Hepatocyte (in vitro differentiated cells): Measurements from ENCODE around the gene PMF1. TPM values are rescaled to one million over a fixed set of nuclear protein-coding genes. Genes with fewer than 3 reads are reported as not detected.

Experiments used
- DNase-seq: peaks from one replicate; pipeline ENCODE4 v3.0.0-alpha.2; 2016; ENCODE audit warnings: low spot score
- H2AFZ ChIP-seq: fragments of 200-600 bp; sonication (generic); 2 replicates; pipeline ENCODE4 v1.6.0; 2016; ENCODE audit warnings: antibody characterized with exemption, mild to moderate bottlenecking
- H3K27ac ChIP-seq: fragments of 200-600 bp; sonication (generic); 2 replicates; pipeline ENCODE4 v1.5.1; 2016; ENCODE audit warnings: mild to moderate bottlenecking
- H3K27me3 ChIP-seq: fragments of 200-600 bp; sonication (generic); 2 replicates; pipeline ENCODE4 v1.6.1; 2016
- H3K36me3 ChIP-seq: fragments of 200-600 bp; sonication (generic); replicated peaks from 2 replicates; pipeline ENCODE4 v1.5.1; 2016; ENCODE audit warnings: low read depth; ENCODE audit not compliant: insufficient read depth
- H3K4me1 ChIP-seq: fragments of 200-600 bp; sonication (generic); 2 replicates; pipeline ENCODE4 v1.5.1; 2016; ENCODE audit warnings: mild to moderate bottlenecking, moderate library complexity; ENCODE audit not compliant: insufficient read depth
- H3K4me2 ChIP-seq: fragments of 200-600 bp; sonication (generic); 2 replicates; pipeline ENCODE4 v1.6.0; 2016
- H3K4me3 ChIP-seq: fragments of 200-600 bp; sonication (generic); 2 replicates; pipeline ENCODE4 v1.5.1; 2016; ENCODE audit warnings: mild to moderate bottlenecking
- H3K79me2 ChIP-seq: fragments of 200-600 bp; sonication (generic); 2 replicates; pipeline ENCODE4 v1.6.0; 2017; ENCODE audit warnings: mild to moderate bottlenecking
- H3K9me2 ChIP-seq: fragments of 200-600 bp; sonication (generic); replicated peaks from 2 replicates; pipeline ENCODE4 v1.6.0; 2017; ENCODE audit warnings: mild to moderate bottlenecking; ENCODE audit not compliant: insufficient read depth
- H3K9me3 ChIP-seq: fragments of 200-600 bp; sonication (generic); 2 replicates; pipeline ENCODE4 v1.5.1; 2016; ENCODE audit warnings: low read depth, mild to moderate bottlenecking
- H4K20me1 ChIP-seq: fragments of 200-600 bp; sonication (generic); 2 replicates; pipeline ENCODE4 v1.6.0; 2016; ENCODE audit warnings: mild to moderate bottlenecking; ENCODE audit not compliant: insufficient read depth, poor library complexity, severe bottlenecking
- CTCF ChIP-seq: fragments of 200-600 bp; sonication (generic); IDR thresholded peaks from 2 replicates; pipeline ENCODE4 v1.5.1; 2016; ENCODE audit warnings: antibody characterized with exemption, mild to moderate bottlenecking; ENCODE audit not compliant: poor library complexity
- EZH2 ChIP-seq: fragments of 200-600 bp; sonication (generic); IDR thresholded peaks from 2 replicates; pipeline ENCODE4 v1.6.1; 2016; ENCODE audit warnings: antibody characterized with exemption, mild to moderate bottlenecking, borderline replicate concordance
- EZH2phosphoT487 ChIP-seq: fragments of 200-600 bp; sonication (generic); IDR thresholded peaks from one replicate; pipeline ENCODE4 v1.6.1; 2018; ENCODE audit warnings: antibody characterized with exemption, mild to moderate bottlenecking, low read depth, moderate library complexity; ENCODE audit not compliant: unreplicated experiment, severe bottlenecking
- WGBS: methylation state at CpG from one replicate; pipeline ENCODE4 v1.1.6; 2016; ENCODE audit warnings: low lambda C conversion rate; ENCODE audit errors: missing lambda C conversion rate; 5-methylcytosine and 5-hydroxymethylcytosine counted together
- polyA plus RNA-seq: library from polyadenylated mRNA; unstranded; fragments of >200 nt; fragmentation: Nextera tagmentation; extraction: Ambion mirVana; gene quantifications from 2 replicates; pipeline ENCODE4 v1.2.1, GENCODE V29; 2016
- small RNA-seq: library from RNA; depleted of rRNA; stranded (forward); fragments of <200 nt; gene quantifications from one replicate; pipeline ENCODE3, GENCODE V24; 2014
- total RNA-seq: library from RNA; depleted of rRNA; stranded (reverse); fragments of >200 nt; gene quantifications from 2 replicates; pipeline ENCODE4 v1.2.3, GENCODE V29; 2014

Gene PMF1
- total and polyA plus RNA-seq, 2 experiments from 2014 or later = 60.7 to 77.1 TPM

- H4K20me1 ChIP-seq = peaks cover 3% of the 10 kb centered on the region
- TF ChIP-seq CTCF = no peak
- TF ChIP-seq EZH2phosphoT487 = no peak
- no peak for TF ChIP-seq EZH2
- no peaks in the 10 kb centered on the region for H3K27me3 ChIP-seq
- peaks cover 19% of the 10 kb centered on the region for H3K4me1 ChIP-seq
- no peak overlapping the region for H3K4me3 ChIP-seq
- H3K9me3 ChIP-seq = no peaks in the 10 kb centered on the region
- H3K79me2 ChIP-seq = peaks cover 33% of the 10 kb centered on the region
- WGBS = 94% methylated on average over 8 of the region's 8 CpGs
- no peak overlapping the region for H2AFZ ChIP-seq
- no peaks in the 10 kb centered on the region for H3K36me3 ChIP-seq
- H3K4me2 ChIP-seq = no peak overlapping the region
- no peak for DNase-seq
- H3K9me2 ChIP-seq = no peaks in the 10 kb centered on the region
- H3K27ac ChIP-seq = no peak overlapping the region
Measured at GRCh38 chr1:156286061-156286460, 73.3 kb downstream of the PMF1 start.

Small RNA genes within 50 kb of the gene (small RNA-seq; reads per million reads assigned to genes)
- not detected for gene RF00568

Other genes with a start within 250 kb of the PMF1 start
- 36.5 and 46.9 TPM in 2 replicates for gene ARHGEF2, start 234.5 kb upstream of the PMF1 start, total RNA-seq
- 27.1 and 30.1 TPM in 2 replicates for gene ARHGEF2, start 234.5 kb upstream of the PMF1 start, polyA plus RNA-seq
- 393 and 416 TPM in 2 replicates for gene SSR2, start 192.1 kb upstream of the PMF1 start, total RNA-seq
- gene SSR2, start 192.1 kb upstream of the PMF1 start, polyA plus RNA-seq = 326 and 360 TPM in 2 replicates
- 35.3 and 37.8 TPM in 2 replicates for gene UBQLN4, start 159.2 kb upstream of the PMF1 start, total RNA-seq
- gene UBQLN4, start 159.2 kb upstream of the PMF1 start, polyA plus RNA-seq = 29.5 and 35.5 TPM in 2 replicates
- 48.5 and 73.1 TPM in 2 replicates for gene LAMTOR2, start 158.2 kb upstream of the PMF1 start, total RNA-seq
- 142 and 165 TPM in 2 replicates for gene LAMTOR2, start 158.2 kb upstream of the PMF1 start, polyA plus RNA-seq
- gene RAB25, start 151.8 kb upstream of the PMF1 start, total RNA-seq = 71.1 and 77.9 TPM in 2 replicates
- gene RAB25, start 151.8 kb upstream of the PMF1 start, polyA plus RNA-seq = 91.6 and 106 TPM in 2 replicates
- 11.0 and 12.0 TPM in 2 replicates for gene MEX3A, start 130.5 kb upstream of the PMF1 start, total RNA-seq
- 9.3 and 10.8 TPM in 2 replicates for gene MEX3A, start 130.5 kb upstream of the PMF1 start, polyA plus RNA-seq
- 161 and 208 TPM in 2 replicates for gene LMNA, start 98.3 kb upstream of the PMF1 start, total RNA-seq
- 345 and 402 TPM in 2 replicates for gene LMNA, start 98.3 kb upstream of the PMF1 start, polyA plus RNA-seq
- 1.4 and 2.1 TPM in 2 replicates for gene SEMA4A, start 59.4 kb upstream of the PMF1 start, total RNA-seq
- 1.3 and 2.6 TPM in 2 replicates for gene SEMA4A, start 59.4 kb upstream of the PMF1 start, polyA plus RNA-seq
- 16.9 TPM in 2 replicates for gene SLC25A44, start 18.9 kb upstream of the PMF1 start, total RNA-seq
- gene SLC25A44, start 18.9 kb upstream of the PMF1 start, polyA plus RNA-seq = 18.1 and 19.3 TPM in 2 replicates
- 0.17 and 0.60 TPM in 2 replicates for gene BGLAP, start 29.2 kb downstream of the PMF1 start, total RNA-seq
- 0.64 and 3.3 TPM in 2 replicates for gene BGLAP, start 29.2 kb downstream of the PMF1 start, polyA plus RNA-seq
- 3.3 and 4.5 TPM in 2 replicates for gene PAQR6, start 35.0 kb downstream of the PMF1 start, total RNA-seq
- 12.0 and 14.8 TPM in 2 replicates for gene PAQR6, start 35.0 kb downstream of the PMF1 start, polyA plus RNA-seq
- gene SMG5, start 69.8 kb downstream of the PMF1 start, total RNA-seq = 64.3 and 65.9 TPM in 2 replicates
- gene SMG5, start 69.8 kb downstream of the PMF1 start, polyA plus RNA-seq = 54.9 and 63.8 TPM in 2 replicates
- gene TMEM79, start 71.3 kb downstream of the PMF1 start, total RNA-seq = 3.3 and 3.4 TPM in 2 replicates
- 8.5 and 15.7 TPM in 2 replicates for gene TMEM79, start 71.3 kb downstream of the PMF1 start, polyA plus RNA-seq
- gene GLMP, start 82.7 kb downstream of the PMF1 start, total RNA-seq = 158 and 186 TPM in 2 replicates
- gene GLMP, start 82.7 kb downstream of the PMF1 start, polyA plus RNA-seq = 169 and 206 TPM in 2 replicates
- gene VHLL, start 86.3 kb downstream of the PMF1 start, total RNA-seq = not detected in 2 replicates
- gene VHLL, start 86.3 kb downstream of the PMF1 start, polyA plus RNA-seq = not detected in 2 replicates
- gene CCT3, start 125.3 kb downstream of the PMF1 start, total RNA-seq = 224 and 251 TPM in 2 replicates
- 166 and 212 TPM in 2 replicates for gene CCT3, start 125.3 kb downstream of the PMF1 start, polyA plus RNA-seq
- not detected in 2 replicates for gene TSACC, start 125.5 kb downstream of the PMF1 start, total RNA-seq
- gene TSACC, start 125.5 kb downstream of the PMF1 start, polyA plus RNA-seq = 1.4 and 1.5 TPM in 2 replicates
- 3.3 and 6.3 TPM in 2 replicates for gene RHBG, start 156.2 kb downstream of the PMF1 start, total RNA-seq
- 10.8 and 11.9 TPM in 2 replicates for gene RHBG, start 156.2 kb downstream of the PMF1 start, polyA plus RNA-seq